ENCODE measurements around the gene MARCKSL1.

Gene MARCKSL1

DNA sequence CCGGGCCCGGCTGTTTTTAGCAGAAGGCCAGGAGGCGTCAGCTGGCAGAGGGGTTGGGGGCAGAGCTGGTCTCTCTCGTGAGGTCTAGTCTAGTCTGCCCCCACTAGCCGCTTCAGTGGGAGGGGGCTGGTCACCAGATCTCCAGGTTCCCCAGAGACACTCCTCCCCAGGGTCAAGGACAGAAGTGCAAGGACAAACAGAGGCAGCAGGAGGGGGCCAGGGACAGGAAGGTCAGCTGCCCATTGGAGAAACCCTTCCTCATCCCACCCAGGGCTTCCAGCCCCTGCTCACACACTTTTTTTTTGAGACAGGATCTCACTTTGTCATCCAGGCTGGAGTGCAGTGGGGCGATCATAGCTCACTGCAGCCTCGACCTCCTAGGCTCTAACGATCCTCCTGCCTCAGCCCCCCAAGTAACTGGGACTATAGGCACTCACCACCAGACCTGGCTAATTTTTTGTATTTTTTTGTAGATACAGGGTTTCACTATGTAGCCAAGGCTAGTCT is 16.3 kb upstream of the MARCKSL1 start:
- no peak for DNase-seq

DNA sequence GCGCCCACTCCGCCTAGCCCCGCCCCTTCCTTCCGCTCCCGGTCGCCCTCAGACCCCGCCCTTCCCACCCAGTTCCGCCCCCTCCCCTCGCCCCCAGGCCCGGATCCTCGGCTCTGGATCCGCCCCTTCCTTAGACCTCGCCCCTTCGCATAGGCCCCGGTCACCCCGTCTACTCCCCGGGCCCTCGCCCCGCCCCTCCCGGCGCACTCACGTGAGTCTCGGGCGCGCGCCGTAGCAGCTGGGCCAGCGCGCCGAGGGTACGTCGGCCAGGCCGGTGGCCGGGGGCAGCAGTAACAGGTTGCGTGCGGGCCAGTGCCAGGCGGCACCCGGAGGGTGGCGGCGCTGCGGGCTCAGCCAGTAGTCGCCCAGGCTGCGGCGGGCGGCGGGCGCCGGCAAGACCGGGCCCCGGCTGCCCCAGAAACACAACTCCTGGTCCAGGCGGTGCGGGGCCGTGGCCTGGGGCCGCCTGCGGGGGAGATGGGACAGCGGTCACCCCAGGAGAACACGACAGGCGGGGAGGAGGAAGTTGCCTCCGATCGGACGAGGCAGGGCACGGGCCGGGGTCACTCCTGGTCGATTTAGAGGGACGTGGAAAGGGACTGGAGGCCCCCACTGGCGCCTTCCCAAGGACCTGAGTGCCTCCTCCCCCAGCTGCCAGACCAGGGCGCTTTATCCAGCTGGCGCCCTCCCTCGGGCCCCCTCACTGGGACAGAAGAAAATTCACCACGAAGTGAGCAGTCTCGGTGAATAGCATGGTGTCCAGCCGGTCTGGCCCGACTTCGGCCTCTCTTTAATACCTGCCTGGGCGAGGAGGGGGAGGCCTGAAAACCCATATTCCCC is 15.6 kb upstream of the MARCKSL1 start:
- DNase-seq: peak; percentile 82

DNA sequence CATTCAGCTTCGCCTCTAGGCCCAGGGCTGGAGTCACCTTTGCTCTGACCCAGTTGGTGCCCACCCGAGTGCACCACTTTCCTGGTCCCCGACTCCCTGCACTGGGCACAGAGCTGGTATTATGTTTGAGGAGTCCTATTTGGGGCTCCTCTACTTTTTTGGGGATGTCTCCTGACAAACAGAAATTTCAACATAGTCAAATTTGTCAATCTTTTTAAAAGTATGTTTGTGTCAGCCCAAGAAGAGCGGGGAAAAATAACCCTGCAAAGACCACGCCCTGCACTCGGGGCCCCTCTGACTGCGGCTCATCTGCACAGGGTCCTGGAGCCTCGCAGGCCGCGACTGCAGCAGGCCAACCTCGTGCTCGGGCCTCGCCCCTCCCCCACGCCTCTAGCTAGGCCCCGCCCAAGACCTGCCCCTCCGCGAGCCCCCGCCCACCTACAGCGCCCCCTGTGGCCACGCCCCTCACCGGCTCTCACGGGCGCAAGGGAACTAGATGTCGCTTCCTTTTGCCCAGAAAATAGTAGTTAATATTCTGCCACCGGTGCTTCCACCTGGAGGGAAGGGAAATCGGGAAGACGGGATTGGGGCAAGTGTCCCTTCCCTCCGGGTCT is 14.9 kb upstream of the MARCKSL1 start:
- peak; percentile 45 for DNase-seq

DNA sequence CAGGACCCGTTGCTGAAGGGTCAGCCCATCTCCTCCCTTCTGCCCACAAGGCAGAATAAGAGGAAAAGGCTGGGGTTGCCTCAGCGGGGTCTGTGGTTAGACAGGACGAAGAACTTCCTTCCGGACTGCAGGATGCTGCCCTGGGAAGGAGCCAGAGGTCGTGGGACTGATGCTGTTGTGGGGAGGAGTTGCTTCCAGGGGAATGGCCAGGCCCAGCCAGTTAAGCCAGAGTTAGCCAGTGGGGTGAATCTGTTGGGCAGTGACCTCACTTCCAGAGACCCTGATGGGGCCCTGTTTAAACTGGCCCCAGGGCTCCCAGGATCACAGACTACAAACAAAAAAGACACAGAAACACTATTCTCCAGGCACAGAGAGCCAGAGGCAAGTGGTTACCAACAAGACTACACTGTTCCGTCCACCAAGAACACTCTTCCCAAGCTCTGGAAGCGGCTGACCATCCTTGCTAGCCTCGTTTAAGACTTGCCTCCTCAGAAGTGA is 13.2 kb upstream of the MARCKSL1 start:
- peak; percentile 80 for DNase-seq

DNA sequence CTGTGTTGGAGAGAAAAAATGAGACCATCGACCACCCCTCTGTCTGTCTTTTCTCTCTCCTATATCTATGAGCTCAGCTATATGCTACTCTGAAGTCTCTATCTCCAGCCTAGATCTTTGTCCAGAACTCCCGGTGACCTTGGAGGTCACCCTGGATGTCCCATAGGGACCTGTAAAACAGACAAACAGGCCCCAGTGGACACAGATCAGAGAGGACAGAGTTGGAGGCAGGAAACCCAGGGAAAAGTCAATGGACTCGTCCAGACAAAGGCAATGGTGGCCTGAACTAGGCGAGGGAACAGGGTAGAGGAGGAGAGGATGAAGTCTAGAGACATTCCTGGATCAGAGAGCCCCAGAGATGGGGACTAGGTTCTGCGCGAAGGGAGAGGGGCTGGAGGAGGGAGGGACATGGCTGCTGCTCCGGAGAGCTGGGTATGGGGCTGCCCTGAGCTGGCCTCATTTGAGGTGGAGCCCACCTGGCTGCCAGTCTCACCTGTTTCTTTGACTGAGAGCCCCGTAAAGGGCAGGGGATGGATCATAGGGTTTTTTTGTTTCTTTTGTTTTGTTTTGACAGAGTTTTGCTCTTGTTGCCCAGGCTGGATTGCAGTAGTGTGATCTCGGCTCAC is 10.6 kb upstream of the MARCKSL1 start:
- DNase-seq: no peak

DNA sequence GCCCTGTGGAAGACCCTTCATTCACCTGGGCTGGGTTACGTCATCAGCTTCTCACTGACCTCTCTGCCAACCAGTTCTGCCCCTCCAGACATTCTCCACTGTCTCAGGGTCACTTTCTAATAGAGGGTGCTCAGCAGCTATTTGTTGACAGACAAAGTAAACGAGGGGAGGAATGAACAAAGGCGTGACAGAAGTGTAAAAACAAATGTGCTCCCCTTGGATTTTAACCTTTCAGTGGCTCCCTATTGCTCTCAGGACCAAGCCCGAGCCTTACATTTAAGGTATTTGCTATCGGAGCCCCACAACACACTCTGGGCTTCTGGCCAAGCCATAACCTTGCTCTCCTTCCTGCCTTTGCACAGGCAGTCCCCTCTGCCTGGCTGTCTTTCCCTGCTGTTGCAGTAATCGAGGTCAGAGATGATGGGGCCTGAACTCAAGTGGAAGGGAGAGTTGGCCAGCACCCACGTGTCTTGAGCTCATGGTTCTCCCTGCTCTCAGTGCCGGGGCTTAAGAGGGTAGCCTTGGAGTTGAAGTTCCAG is 9.3 kb upstream of the MARCKSL1 start:
- no peak for DNase-seq

DNA sequence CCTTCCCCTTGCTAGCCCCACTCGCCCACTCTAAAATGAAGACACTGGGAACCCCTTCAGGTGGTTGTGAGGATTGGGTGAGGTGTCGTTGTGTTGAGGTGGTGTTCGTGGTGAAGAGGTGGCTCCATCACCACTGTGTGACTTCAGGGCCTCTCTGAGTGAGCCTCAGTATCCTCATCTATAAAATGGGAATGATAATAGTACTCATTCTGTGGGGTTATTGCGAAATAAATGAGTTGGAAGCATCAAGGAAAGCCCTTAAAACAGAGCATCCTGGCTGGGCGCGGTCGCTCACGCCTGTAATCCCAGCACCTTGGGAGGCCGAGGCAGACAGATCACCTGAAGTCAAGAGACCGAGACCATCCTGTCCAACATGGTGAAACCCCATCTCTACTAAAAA is 6.7 kb upstream of the MARCKSL1 start:
- no peak for DNase-seq

DNA sequence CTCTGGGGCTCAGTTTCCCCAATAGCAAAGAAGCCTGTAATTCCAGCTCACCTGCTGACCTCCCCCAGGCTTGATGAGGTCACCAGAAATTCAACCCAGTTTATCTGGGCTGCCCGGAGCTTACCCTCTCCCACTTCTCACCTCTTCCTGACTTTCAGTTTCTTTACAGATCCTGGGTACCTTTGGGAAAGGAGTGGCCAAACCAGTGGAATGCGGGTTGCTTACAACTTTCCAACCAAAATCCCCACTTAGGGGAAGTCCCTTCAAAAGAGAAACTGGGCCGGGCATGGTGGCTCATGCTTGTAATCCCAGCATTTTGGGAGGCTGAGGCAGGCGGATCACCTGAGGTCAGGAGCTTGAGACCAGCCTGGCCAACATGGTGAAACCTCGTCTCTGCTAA is 5.9 kb upstream of the MARCKSL1 start:
- DNase-seq: no peak

DNA sequence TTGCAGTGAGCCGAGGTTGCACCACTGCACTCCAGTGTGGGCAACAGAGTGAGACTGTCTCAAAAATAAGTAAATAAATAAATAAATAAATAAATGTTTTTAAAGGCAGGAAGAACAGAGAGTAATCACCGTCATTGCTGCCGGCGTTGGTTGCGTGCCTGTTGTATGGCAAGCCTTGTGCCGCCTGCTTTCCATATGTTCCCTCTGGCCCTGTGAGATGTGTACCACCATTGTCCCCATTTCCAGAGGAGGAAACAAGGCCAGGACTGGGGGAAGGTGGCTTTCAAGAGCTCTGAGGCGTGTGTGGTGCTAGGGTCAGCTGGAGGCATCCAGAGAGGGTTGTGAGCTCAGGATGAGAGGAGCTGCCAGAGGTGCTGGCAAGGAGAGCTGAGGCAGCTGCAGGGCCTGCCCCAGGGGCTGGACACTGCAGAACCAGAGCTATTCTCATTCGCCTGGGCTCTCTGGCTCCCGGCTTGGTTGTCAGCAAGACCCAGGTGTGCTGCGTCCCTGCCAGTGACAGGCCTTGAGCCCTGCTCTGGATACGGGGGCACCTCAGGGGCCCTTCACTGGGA is 5.2 kb upstream of the MARCKSL1 start:
- DNase-seq: no peak

DNA sequence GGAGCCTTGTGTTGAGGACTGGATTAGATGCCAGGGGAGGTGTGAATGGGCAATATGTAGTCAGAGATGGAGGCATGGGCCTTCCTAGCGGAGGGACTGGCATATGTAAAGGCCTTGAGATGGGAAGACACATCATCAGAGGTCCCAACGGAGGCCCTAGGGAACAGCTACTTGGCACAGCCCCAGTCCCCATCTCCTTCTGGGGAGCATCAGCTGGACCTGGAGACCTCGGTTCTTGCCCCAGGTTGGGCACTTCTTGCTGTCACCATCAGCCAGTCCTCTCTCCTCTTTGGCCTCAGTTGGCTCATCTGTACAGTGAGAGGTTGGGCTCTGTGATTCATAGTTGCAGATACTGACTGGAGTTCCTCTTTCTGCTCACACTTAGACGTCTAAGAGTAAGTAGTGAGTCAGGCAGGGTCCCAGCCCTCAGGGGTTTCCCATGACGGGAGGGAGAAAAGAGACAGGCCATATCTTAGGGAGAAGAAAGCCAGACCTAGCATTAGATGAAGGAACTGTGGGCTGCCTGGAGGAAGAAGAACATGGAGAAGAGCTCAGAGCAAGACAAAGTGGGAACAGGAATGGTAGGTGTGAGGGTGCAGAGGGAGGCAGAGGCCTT is 3.4 kb upstream of the MARCKSL1 start:
- DNase-seq: peak; percentile 94

DNA sequence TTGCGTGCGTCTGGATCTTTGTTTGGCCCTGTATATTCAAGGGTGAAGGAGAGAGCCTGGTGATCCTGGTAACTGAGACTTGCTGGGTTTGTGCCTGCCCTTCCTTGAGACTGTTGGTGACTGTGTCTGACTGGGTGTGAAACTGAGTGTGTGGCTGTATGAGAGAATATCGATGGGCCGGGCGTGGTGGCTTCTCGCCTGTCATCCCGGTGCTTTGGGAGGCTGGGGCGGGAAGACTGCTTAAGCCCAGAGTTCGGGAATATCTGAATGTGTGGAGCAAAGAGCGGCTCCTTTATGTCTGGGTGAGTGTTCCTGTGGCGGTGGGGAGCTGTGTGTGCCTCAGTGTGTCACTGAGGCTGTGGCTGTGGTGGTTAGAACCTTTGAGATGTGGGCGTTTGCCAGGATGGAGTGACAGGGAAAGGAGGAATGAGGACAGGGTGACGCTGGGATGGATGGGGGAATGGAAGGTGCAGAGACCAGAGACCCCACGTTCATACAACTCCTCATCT is 2.7 kb upstream of the MARCKSL1 start:
- no peak for DNase-seq

DNA sequence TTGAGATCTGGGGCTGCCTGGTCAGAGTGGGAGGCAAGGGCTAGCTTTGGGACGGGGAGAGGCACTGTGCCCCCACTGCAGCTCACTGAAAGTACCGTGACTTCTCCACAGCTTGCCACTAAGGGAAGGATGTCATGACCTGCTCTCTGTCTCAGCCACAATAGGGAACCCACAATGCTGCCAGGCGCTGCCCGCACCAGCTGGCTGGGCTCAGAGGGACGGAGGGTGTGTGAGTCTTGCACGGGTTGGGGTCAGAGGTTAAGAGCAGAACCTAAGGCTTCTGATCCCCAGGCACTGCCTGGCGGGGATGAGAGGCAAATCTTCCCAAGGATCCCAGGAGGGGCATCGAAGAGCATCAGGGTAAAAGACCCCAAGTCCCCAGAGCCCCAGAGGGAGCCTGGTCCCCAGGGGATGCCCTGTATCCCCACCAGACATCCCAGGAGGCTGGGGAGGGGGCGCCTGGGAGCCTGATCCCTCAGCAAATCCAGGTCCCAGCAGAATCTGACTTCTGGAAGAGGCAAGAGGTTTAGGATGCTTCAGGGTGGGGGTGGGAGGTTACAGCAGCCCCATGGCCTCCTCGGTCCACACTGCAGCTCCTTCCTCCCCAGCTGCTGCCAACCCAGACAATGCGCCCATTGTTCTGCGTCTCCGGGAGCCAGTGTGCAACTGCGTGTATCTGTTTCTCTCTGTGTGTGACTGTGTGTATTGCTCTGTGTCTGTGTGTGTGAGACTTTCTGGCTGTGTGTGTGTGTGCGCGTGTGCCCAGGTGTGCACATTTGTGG is 2.0 kb upstream of the MARCKSL1 start:
- DNase-seq: peak; percentile 92

DNA sequence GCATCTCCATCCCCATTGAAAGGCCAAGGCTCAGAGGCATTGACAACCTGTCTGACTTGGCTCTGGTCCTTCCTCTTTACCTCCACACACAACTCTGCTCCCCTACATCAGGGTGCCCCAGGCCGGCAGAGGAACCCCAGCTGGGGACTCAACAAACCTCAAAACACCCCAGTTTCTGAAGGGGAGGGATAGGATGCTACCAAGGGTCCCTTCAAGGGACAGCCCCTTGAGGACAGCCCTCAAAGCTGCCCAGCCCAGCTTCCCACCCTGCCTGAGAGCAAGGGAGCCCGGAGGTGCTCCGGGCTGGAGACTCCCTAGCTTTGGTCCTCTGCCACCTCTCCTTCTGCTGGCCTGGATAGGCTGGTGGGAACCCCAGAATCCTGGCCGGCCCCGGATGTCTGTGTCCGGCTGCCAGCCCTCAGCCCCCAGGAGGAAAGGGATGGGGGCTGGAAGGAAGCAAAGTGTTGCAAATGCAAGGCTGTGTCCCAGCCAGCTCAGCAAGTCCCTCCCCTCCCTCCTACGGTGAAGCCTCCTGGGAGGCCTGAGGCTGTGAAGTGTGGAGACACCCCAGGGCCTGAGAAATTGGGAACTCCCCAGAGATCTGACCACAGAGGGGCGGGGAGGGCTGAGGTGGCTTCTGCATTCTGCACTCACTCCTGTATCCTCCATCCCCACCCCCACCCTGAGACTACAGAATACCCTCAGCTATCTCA is 1.1 kb upstream of the MARCKSL1 start:
- peak; percentile 93 for DNase-seq

DNA sequence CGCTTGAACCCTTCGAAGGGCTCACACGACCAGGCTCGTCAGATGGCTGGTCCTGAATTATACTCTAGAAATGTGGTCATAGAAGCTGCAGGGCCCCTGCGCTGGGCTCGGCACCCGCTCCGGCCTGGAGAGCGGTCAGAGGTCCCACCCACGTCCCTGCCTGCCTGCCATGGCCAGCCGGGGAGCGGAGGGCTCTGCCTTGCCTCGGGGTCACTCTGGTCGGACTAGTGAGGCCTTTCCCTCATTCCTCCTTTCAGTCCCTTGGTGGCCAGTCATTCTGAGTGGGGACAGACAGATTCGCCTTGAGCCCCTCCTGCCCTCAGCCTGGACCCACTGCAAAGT is 529 bp upstream of the MARCKSL1 start:
- no peak for DNase-seq

DNA sequence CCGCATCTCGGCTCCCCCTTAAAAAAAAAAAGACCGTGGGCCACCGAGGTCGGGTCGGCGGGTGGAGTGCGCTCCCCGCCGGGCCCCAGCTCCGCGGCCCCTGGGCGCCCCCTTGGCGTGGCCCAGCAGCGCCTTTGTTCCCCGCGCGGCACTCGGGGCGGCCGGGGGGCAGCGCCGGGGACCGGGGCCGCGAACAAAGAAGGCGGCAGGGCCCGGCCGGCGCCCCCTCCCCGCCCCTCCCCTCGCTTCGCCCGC is 571 bp downstream of the MARCKSL1 start:
- DNase-seq: no peak

DNA sequence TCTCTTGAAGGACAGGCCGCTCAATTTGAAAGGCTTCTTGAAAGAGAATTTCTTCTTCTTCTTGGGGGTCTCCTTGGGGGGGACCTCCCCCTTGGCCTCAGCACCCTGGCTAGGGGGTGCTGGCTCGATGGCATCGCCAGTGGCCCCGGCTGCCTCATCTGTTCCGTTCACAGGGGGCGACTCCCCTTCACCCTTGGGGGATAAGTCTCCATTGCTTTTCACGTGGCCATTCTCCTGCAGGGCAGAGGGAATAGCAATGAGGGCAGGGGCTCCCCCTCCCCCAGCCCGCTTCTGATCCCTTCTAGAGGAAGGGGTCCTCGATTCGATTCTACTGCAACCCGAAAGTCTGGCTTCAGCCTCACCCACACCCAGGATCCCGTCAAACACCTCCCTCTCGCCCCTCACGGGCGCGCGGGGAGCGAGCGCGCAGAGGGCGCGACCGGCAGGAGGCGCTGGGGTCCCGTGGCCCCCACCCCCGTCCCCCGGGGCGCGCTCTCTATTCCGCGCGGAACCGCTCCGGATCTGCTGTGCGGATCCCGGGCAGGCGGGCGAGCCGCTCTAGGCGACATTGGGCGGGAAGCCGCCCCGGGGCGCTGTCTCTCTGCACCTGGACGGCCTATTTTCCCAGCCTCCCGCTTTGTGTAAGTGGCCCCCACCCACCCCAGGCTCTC is 1.0 kb downstream of the MARCKSL1 start:
- DNase-seq: peak; percentile 17

DNA sequence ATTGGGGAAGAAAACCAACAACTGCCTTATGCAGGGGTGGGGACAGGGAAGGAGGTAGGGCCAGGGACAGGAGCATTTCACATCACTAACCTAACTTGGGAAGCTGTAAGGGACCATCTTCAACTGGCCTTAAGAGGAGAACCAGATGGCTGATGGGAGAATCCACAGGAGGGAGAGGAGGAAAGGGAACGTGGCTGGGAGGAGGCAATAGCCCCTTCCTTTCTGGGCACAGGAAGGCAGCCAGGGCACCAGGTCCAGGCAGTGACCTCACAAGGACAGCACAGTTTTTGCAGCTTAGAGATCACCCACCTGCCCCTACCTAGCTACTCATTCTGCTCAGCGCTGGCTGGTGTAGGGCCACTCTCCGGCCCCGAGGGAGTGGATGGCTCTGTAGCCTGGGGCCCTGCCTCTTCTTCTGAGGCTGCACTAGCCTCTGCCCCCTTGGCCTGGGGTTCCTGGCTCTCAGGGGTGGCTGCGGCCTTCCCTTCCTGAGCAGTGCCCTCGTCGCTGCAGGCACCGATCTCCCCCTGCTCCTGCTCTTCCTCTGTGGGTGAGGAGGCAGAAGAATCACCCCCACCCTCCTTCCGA is 1.7 kb downstream of the MARCKSL1 start:
- no peak for DNase-seq

DNA sequence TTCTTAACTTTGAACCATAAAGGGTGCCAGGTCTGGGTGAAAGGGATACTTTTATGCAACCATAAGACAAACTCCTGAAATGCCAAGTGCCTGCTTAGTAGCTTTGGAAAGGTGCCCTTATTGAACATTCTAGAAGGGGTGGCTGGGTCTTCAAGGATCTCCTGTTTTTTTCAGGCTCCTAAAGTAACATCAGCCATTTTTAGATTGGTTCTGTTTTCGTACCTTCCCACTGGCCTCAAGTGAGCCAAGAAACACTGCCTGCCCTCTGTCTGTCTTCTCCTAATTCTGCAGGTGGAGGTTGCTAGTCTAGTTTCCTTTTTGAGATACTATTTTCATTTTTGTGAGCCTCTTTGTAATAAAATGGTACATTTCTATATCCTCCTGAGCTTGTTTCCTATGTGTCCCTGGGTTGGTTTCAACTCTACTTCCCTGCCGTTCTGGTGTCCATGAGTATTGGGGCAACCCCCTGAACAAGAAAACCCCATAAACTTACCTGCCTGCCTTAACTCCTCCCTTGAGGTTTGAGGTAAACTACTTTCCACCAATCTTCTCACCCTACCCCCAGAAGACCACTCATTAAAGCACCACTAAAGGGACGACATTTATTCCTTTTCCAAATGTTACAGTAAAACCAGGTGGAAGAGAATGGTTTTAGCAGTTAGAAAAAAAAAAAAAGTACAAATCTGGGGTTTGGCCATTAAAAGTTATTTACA is 2.6 kb downstream of the MARCKSL1 start:
- DNase-seq: no peak

DNA sequence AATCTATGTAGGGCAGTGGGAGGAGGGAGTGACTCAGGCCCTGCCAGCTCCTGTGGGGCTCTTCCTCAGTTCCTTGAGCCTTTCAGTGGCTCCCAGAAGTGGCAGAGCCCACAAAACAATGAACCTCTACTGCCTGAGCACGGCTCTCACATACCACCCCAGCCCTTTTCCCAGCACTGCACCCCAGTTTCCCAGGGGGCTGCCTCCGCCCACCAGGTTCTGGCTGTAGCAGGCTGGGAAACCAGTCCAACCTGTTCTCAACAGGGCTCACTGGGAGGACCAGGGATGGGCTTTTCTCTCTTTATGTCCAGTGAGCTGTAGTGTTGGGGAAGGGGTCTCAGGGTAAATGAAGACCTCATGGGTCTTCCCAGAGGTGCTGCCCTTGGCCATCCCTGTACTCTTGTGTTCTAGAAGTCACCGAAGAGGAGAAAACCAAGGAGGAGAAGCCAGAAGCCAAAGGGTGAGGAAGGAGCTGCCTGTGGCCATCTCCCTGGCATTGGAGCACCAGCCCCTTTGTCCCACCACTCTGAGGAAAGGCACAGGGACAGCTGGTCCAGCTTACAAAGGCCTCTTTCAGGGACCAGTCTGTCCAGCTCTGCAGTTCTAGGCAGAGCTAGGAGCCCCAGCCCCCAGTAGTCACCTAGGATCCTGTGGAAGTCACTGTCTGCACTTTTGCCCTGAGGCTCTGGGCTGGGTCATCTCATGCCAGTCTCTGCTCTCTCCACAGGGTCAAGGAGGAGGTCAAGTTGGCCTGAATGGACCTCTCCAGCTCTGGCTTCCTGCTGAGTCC is 3.5 kb downstream of the MARCKSL1 start:
- no peak for DNase-seq
